ENCODE data around the gene PRPH. TPM values are rescaled to one million over a fixed set of nuclear protein-coding genes. Genes with fewer than 3 reads are reported as not detected.
A peak's percentile ranks its signal among the peaks of the same experiment; 100 is the strongest.
"Not testable (repeated sequence)": the region's sequence is repeated elsewhere in the genome, so short reads cannot be mapped to it uniquely, and the experiment has no call there.

Gene PRPH
- total RNA-seq, 1 donor from 2014 or later: 0.38 TPM

GRCh38 chr12:49264466-49264872, 30.5 kb upstream of the PRPH start:
- Mint-ChIP-seq H3K4me1 (peaks cover 17% of the 10 kb centered on the region), H3K27ac (peak overlapping the region; percentile 73), H3K9me3 (no peaks in the 10 kb centered on the region), H3K4me3 (peak overlapping the region; percentile 87), H3K36me3 (peaks cover 10% of the 10 kb centered on the region), H3K27me3 (ENCODE audit: low read depth) (no peaks in the 10 kb centered on the region)
- TF ChIP-seq, protein P1, sequence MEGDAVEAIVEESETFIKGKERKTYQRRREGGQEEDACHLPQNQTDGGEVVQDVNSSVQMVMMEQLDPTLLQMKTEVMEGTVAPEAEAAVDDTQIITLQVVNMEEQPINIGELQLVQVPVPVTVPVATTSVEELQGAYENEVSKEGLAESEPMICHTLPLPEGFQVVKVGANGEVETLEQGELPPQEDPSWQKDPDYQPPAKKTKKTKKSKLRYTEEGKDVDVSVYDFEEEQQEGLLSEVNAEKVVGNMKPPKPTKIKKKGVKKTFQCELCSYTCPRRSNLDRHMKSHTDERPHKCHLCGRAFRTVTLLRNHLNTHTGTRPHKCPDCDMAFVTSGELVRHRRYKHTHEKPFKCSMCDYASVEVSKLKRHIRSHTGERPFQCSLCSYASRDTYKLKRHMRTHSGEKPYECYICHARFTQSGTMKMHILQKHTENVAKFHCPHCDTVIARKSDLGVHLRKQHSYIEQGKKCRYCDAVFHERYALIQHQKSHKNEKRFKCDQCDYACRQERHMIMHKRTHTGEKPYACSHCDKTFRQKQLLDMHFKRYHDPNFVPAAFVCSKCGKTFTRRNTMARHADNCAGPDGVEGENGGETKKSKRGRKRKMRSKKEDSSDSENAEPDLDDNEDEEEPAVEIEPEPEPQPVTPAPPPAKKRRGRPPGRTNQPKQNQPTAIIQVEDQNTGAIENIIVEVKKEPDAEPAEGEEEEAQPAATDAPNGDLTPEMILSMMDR (IDR thresholded peaks at IDR 0.05; ENCODE audit: unreplicated experiment): no peak
- DNase-seq (ENCODE audit: low spot score in 2 of 2, unreplicated experiment in 2 of 2): peak; percentile 34 to 71

- Mint-ChIP-seq H3K4me1 (peaks cover 12% of the 10 kb centered on the region), H3K4me3 (peak within 1 kb of the TSS; percentile 87), H3K36me3 (peaks cover 16% of the 10 kb centered on the region), H3K27ac (peak within 1 kb of the TSS; percentile 96), H3K27me3 (ENCODE audit: low read depth) (no peaks in the 10 kb centered on the region), H3K9me3 (no peaks in the 10 kb centered on the region)
- TF ChIP-seq, protein P1 (IDR thresholded peaks at IDR 0.05; ENCODE audit: unreplicated experiment): no peak
- DNase-seq (ENCODE audit: low spot score in 2 of 2, unreplicated experiment in 2 of 2): peak; percentile 85 to 91
Observed at GRCh38 chr12:49264873-49265792, 29.8 kb upstream of the PRPH start, which contains the start of gene TUBA1C. TSS of gene TUBA1C (plus strand) at chr12:49265082. CDS start at chr12:49265182, 100 bp downstream.

GRCh38 chr12:49269191-49269590, 25.8 kb upstream of the PRPH start:
- H3K4me1 Mint-ChIP-seq, H3K4me3 Mint-ChIP-seq: not testable (repeated sequence)

DNA sequence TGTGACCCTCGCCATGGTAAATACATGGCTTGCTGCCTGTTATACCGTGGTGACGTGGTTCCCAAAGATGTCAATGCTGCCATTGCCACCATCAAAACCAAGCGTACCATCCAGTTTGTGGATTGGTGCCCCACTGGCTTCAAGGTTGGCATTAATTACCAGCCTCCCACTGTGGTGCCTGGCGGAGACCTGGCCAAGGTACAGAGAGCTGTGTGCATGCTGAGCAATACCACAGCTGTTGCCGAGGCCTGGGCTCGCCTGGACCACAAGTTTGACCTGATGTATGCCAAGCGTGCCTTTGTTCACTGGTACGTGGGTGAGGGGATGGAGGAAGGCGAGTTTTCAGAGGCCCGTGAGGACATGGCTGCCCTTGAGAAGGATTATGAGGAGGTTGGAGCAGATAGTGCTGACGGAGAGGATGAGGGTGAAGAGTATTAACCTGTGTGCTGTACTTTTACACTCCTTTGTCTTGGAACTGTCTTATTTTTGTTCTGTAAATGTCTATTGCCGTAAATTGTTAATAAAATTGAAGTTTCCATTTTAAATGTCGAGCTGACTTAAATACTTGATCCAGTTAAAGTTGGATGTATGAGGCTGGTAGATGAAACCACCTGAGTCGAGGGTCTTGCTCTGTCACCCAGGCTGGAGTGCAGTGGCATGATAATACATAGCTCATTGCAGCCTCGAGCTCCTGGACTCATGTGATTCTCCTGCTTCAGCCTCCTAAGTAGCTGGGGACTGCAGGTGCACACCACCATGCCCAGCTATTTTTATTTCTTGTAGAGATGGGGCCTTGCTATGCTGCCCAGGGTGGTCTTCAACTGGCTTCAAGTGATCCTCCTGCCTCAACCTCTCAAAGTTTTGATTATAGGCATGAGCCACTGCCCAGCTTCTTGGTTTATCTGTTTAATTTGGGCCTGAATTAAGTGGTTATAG, 21.9 kb upstream of the PRPH start:
- no peaks in the 10 kb centered on the region for H3K9me3 Mint-ChIP-seq
- no peak overlapping the region for H3K4me3 Mint-ChIP-seq
- no peak overlapping the region for H3K27ac Mint-ChIP-seq
- H3K27me3 Mint-ChIP-seq (ENCODE audit: low read depth): no peaks in the 10 kb centered on the region
- TF ChIP-seq, protein P1 (IDR thresholded peaks at IDR 0.05; ENCODE audit: unreplicated experiment): no peak
- no peak for DNase-seq (ENCODE audit: low spot score in 2 of 2, unreplicated experiment in 2 of 2)
- peaks cover 3% of the 10 kb centered on the region for H3K4me1 Mint-ChIP-seq
- H3K36me3 Mint-ChIP-seq: peaks cover 24% of the 10 kb centered on the region

More at GRCh38 chr12:49269191-49269590, 25.8 kb upstream of the PRPH start:
- H3K9me3 Mint-ChIP-seq; DNase-seq (ENCODE audit: low spot score in 2 of 2, unreplicated experiment in 2 of 2); H3K27me3 Mint-ChIP-seq (ENCODE audit: low read depth): not testable (repeated sequence)
- Mint-ChIP-seq H3K27ac (peak overlapping the region; percentile 72), H3K36me3 (peaks cover 28% of the 10 kb centered on the region)

GRCh38 chr12:49273726-49274395, 21.1 kb upstream of the PRPH start:
- no peak for DNase-seq (ENCODE audit: low spot score in 2 of 2, unreplicated experiment in 2 of 2)
- Mint-ChIP-seq H3K4me1 (no peaks in the 10 kb centered on the region), H3K27me3 (ENCODE audit: low read depth) (no peaks in the 10 kb centered on the region), H3K9me3 (no peaks in the 10 kb centered on the region), H3K4me3 (no peak overlapping the region), H3K27ac (no peak overlapping the region), H3K36me3 (peaks cover 22% of the 10 kb centered on the region)
- TF ChIP-seq, protein P1 (IDR thresholded peaks at IDR 0.05; ENCODE audit: unreplicated experiment): no peak

All from mesothelial cell of epicardium (in vitro differentiated cells).